AG09309 (cell line): Measurements from ENCODE around the gene ST6GALNAC1.

Experiments used
- DNase-seq: peaks from one replicate; pipeline ENCODE4 v3.0.0-alpha.2; 2010; ENCODE audit warnings: low read depth
- H3K4me3 ChIP-seq: 2 replicates; pipeline ENCODE4 v1.5.1; 2011; ENCODE audit warnings: mild to moderate bottlenecking, low read depth, low read length, moderate library complexity; ENCODE audit not compliant: control insufficient read depth
- TF ChIP-seq, protein P1 (sequence below): IDR thresholded peaks from 2 replicates; pipeline ENCODE4 v1.5.1; 2011; ENCODE audit warnings: mild to moderate bottlenecking, low read depth, low read length, inconsistent platforms; ENCODE audit not compliant: insufficient read depth, control insufficient read depth; ENCODE audit errors: missing control alignments

ST6GALNAC1 gene

GRCh38 chr17:76593384-76593826 is 50.2 kb downstream of the ST6GALNAC1 start:
- DNase-seq = no peak
- TF ChIP-seq, protein P1, sequence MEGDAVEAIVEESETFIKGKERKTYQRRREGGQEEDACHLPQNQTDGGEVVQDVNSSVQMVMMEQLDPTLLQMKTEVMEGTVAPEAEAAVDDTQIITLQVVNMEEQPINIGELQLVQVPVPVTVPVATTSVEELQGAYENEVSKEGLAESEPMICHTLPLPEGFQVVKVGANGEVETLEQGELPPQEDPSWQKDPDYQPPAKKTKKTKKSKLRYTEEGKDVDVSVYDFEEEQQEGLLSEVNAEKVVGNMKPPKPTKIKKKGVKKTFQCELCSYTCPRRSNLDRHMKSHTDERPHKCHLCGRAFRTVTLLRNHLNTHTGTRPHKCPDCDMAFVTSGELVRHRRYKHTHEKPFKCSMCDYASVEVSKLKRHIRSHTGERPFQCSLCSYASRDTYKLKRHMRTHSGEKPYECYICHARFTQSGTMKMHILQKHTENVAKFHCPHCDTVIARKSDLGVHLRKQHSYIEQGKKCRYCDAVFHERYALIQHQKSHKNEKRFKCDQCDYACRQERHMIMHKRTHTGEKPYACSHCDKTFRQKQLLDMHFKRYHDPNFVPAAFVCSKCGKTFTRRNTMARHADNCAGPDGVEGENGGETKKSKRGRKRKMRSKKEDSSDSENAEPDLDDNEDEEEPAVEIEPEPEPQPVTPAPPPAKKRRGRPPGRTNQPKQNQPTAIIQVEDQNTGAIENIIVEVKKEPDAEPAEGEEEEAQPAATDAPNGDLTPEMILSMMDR = peak; percentile 3
- H3K4me3 ChIP-seq = no peak overlapping the region

GRCh38 chr17:76588182-76588581 is 55.4 kb downstream of the ST6GALNAC1 start:
- no peak overlapping the region for H3K4me3 ChIP-seq
- no peak for DNase-seq
- TF ChIP-seq, protein P1 = no peak

- DNase-seq = no peak
- TF ChIP-seq, protein P1 = no peak
- no peak overlapping the region for H3K4me3 ChIP-seq
These were observed 56.6 kb downstream of the ST6GALNAC1 start for GRCh38 chr17:76586741-76587487.

- H3K4me3 ChIP-seq = peak within 1 kb of the TSS; percentile 49
- TF ChIP-seq, protein P1 = peak; percentile 29
- no peak for DNase-seq
These were observed 57.6 kb downstream of the ST6GALNAC1 start, which contains the start of gene ST6GALNAC2 for GRCh38 chr17:76585649-76586593. ST6GALNAC2 (minus strand) TSS chr17:76585860; CDS start chr17:76585808, 52 bp downstream.

GRCh38 chr17:76585033-76585648 is 58.4 kb downstream of the ST6GALNAC1 start:
- peak overlapping the region; percentile 49 for H3K4me3 ChIP-seq
- no peak for DNase-seq

More at GRCh38 chr17:76585033-76585648, 58.4 kb downstream of the ST6GALNAC1 start:
- TF ChIP-seq, protein P1 = no peak
